Esophagus mucosa (tissue), 1 donor: ENCODE data around the gene PRXL2A. TPM values are rescaled to one million over a fixed set of nuclear protein-coding genes. Genes with fewer than 3 reads are reported as not detected.

ENCODE experiments used
- ATAC-seq: fragments of 200-7000 bp; cut with Tn5 transposase; one replicate; pipeline ENCODE4 v1.9.1; 2020
- total RNA-seq: library from RNA; stranded (reverse); gene quantifications from one replicate; pipeline ENCODE4 v1.2.4, GENCODE V29; 2023
- donor health status: DM: yes; HTN: yes; CAD: no.

The PRXL2A gene
- total RNA-seq, 1 donor from 2014 or later = 209 TPM

DNA sequence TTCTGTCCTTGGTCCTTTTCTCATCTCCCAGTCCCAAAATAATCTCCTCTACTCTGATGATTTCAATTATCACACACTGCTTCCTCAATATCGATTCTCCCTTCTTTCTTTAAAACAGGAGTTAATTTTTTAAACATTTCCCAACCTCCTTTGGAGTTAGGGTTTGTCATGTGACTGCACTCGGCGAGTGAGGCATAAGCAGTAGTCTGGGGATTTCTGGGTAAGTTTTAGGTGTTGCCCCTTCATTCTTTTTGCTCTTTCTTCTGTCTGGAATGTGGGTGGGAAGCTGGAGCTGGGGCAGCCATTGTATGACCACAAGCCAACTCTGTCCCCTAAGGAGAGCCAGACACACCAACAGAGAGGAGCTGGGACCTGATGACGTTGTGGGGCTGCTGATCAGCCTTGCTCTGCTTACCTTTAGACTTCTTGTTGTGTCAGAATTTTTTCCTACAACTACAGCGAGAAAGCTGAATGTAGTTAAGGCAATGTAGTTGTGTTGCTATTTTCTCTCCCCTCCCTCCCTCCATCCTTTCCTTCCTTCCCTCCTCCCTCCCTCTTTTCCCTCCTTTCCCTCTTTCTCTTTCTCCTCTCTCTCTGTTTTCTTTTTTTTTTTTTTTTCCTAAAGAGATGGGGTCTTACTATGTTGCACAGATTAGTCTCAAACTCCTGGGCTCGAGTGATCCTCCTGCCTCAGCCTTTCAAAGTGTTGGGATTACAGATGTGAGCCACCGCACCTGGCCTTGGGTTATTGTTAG, 39.3 kb downstream of the PRXL2A start:
- no peak for ATAC-seq

DNA sequence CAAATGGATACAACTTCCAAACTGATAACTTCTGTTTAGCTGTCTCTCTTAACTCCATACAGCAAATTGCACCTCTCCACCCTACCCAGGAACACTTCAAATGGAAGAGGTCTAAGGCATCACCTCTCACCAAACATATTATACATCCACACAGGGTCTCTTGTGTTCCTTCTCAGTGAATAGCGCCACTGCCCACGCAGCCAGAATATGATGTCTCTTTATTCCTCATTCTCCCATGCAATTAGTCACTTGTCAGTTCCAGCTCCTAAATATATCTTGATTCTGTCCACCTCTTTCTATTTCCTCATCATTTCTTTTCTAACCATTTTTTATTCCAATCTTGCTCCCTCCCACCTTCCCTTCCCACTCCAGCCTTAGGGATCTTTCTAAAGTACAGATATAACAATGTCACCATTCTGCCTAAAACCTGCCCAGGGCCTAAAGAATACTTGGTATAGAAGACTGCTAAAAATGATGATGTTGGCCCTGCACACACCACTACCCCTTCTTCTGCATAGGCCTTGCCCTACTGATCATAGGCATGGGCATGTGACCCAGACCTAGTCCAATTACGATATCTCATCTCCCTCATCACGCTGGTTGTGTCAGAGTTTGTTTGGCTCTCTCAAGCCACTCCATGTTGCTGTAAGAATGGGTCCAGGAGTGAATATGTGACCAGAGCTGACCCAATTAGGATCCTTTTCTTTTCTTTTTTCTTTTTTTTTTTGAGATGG, 40.0 kb downstream of the PRXL2A start:
- no peak for ATAC-seq

DNA sequence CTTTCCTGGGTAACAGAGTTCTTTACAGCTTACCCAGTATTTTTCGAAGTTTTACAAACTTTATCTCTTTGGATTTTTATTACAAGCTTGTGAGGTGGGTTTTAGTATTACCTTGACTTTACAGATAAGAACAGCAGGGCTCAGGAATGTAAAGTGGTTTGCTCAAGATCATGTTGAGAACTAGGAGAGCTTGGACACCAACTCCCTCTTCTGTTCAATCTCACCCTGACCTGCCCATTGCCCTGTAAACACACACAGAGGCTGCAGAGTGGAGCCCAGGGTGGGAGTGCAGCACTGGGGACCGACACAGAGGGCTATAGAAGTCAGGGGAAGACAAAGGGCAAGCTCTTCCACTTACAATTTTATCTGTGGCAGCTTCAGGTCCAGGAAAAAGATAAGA, 41.2 kb downstream of the PRXL2A start:
- ATAC-seq = no peak

DNA sequence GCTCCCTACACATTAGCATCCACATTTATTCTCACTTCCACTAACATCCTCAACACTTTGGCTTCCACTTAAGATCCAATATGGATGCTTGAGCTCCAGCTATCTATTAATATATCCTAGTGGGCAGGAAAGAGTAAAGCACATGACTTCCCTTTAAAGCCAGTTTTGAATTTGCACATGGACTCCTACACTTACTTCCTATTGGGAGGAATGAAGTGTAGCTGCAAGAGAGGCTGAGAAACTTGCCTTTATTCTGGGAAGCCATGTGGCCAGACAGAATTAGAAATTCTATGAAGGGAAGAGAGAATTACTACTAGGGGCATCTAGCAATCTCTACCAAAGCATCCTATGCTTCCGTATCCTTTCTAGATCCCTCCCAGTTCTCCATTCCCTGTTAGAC, 42.8 kb downstream of the PRXL2A start:
- ATAC-seq = no peak

DNA sequence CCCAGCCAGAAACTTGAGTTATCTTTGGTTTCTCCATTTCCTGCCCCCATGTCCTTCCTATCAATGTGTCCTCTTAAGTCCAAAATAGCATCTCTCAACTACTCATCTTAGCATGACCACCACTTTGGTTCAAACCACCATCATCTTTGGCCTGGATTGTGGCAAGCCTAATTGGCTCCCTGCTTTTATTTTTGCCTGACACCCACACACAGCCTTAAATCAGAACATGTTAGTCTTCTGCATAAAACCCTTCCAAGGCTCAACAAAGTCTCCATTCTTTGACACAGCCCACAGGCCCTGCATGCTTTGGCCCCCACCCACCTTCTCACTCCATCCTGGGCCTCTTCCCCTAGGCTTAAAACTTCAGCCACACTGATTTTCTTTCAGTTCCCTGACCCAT, 43.7 kb downstream of the PRXL2A start:
- no peak for ATAC-seq

DNA sequence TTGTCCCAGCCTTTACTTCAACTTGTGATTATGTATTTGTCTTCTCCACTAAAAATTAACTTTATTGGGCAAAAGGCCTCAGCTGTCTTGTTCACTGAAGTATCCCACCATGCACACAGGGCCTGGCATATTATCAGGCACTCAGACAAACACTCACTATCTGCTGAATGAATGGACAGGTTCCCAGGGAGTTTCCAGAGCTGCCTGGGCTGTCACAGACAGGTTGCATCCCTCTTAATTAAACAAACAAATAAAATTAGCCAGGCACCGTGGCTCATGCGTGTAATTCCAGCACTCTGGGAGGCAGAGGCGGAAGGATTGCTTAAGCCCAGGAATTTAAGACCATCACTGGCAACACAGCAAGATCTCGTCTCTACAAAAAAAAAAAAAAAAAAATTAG, 44.3 kb downstream of the PRXL2A start:
- ATAC-seq = no peak

DNA sequence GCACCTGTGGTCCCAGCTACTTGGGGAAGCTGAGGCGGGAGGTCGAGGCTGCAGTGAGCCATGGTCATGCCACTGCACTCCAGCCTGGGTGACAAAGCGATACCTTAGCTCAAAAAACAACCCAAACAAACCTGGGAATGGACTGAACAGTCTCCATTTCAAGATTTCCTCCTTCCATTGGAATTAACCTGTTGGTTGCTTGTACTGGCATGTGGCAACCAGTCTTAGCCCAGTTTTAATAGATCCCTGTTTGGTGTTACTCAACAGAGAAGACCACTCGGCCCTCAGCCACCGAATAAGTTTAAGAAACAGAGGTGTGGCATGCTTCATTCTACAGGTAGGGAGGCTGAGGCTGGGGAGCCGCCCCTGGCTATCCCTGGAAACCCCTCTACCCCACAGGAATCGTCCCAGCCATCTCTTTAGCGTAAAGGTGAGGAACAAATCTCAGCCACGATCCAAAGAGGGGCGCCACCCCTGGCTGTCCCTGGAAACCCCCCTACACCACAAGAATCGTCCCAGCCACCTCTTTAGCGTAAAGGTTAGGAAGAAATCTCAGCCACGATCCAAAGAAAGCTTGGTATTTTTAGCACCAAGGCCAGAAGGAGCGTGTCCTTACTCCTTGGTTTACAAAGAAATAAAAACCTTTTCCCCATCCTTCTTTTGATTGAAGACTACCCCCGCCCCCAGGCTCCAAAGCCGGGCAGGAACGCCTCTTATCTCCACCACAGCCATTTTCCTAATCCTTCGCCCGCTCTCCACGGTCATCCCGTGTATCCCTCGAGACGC, 44.9 kb downstream of the PRXL2A start:
- no peak for ATAC-seq

DNA sequence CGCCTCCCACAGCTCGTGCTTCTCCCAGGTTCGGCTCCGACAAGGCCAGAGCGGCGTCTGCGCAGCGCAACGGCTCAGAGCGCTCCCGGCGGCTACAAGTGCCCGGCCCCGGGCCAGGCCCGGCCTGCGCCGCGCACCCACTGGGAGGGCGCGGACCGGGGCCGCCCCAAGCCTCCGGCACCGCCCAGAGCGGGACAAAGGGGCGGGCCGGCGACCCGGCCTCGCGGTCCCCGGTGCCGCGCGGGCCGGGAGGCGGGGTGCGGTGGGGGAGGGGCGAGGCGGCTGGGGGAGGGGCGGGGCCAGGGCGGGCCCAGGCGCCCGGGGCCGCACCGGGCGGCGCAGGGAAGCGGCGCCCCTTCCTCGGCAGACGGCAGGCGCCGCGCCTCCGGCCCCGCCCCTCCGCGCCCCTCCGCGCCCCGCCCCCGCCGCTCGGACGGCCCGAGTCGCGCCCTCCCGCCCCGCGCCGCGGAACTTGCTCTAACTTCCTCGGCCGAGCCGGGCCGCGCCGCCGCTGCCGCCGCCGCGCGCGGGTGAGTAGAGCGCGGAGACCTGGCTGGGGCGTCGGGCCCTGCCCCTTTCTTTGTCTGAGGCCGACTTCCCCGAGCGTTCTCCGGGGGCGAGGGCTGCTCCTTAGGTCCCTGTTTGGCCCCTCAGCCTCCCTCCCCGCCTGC, 45.6 kb downstream of the PRXL2A start, which contains the start of gene TSPAN14:
TSS of gene TSPAN14 (plus strand) at position 469 of the 671 bp plus-strand sequence. CDS start 34,924 bp downstream, outside the sequence.
- peak; percentile 82 for ATAC-seq

DNA sequence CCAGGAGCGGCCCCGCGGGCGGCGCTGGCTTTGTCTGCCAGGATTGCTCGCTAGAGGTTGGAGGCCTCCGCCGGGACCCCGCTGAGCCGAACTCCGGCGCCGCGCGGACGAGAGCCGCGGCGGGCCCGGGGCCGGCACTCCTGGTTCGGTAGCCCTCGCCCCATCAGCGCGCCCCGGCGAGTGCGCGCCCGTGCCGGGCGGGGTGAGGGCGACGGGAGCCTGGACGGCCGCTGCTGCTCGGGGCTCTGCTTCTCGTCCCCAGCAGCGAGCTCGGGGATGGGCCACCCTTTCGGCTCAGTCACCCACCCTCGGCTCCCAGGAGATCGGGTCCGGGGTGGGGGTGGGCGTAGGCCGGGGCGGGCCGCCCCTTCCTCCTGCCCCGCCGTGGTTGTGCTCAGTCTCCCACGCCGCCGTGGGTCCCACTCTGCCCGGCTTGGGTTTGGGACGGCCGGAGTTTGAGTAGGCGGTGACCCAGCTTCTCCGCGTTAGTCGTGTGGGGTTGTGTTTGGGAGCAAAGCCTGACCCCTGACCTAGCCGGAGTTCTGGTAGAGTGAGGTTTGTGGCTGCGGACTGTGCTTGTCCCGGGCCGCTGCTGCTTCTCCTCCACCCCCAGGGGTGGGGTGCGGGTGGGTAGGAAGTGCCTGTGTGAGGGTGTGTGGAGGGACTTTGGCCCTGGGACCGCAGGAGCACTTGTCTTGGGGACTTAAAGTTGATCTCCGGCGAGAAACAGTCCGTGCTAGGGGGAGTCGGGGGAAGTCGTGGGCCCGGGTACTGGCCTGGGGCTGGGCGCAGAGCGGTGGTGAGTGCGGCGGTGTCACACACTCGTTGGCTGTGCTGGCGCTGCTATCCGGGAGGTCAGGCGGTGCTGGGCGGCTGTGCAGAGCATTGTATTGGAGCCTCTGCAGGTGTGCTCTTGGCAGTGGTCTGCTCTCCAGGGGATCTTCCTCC, 46.4 kb downstream of the PRXL2A start:
- peak; percentile 22 for ATAC-seq

DNA sequence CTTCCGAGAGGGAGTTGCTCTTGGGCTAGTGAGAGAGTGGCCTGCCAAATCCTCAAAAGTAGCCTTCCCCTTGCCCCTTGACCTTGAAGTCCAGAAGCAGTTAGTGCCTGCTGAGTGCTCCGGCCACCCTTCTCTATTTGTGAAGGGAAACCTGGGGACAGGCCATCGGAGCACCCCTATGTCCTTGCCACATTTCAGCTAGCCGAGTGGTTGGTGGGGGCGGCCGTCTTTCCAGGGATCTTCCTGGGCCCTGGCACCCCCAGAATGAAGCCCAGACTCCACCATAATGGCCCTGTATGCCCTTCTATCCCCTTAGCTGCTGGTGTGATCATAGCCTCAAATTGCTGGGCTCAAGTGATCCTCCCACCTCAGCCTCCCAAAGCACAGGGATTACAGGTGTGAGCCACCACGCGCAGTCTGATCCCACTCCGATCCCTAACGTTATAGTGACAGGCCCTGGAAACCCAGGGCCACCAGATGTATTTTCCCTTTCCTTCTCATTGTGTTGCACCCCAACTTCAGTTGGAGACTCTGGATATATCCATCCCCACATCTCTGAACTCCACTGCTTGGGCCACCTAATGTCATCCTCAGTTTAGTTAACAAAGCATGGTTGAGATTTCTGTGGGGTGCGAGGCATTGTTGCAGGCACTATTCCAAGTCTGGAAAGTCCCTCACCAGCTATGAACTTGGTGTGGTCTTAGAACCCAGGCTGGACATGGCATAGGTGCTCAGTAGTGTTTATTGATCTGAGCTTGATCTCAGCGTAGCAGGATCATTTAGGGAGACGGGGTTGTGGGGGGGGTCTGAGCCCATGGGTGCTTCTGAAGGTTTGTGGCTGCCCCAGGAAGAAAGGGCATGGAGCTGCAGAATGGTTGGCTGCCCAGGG, 47.4 kb downstream of the PRXL2A start:
- no peak for ATAC-seq

DNA sequence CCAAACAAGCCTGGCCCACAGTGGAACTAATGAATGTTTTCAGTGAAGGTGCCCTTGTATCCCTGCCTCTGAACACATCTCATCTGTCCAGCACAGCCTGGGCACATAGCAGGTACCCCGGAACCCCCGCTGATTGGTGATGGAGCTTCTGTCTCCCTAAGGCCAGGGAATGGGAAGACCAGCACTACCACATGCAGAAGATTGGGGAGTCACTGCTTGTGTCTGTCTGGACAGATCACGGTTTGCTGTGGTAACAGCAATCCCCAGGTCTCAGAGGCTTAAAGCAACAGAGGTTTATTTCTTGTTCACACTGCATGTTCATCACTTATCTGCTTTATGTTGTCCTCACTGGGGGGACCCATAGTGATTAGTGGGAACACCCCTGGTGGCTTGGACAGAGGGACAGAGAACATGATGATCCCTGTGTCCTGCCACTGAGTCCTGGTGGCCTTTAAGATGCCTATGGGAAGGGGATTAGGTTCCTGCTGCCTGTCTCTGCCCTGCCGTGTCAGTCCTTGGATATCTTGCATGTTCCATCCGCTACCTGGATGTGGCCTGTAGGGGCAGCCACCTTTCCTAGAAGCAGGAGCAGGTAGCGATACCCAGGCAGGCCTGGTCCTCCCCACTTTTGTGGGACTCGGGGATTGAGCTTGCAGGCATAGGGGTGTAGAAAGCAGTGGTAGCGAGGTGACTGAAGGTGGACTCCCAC, 49.4 kb downstream of the PRXL2A start:
- no peak for ATAC-seq

DNA sequence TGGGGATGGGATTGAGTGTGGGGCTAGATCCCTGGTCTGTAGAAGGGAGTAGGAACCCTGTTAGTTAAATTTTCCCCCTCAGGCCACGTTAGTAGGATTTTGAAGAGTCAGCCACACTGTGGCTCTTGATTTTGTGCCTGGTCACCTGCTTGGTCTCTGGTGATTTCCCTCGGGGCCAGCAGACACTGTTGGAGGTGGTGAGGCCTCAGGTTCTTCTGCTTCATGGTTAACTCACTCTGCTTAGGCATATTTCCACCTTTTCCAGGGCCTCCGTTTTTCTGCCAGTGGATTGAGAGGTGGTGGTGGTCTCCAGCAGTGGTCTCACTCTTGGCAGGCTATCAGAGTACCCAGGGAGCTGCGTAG, 49.9 kb downstream of the PRXL2A start:
- ATAC-seq = no peak

DNA sequence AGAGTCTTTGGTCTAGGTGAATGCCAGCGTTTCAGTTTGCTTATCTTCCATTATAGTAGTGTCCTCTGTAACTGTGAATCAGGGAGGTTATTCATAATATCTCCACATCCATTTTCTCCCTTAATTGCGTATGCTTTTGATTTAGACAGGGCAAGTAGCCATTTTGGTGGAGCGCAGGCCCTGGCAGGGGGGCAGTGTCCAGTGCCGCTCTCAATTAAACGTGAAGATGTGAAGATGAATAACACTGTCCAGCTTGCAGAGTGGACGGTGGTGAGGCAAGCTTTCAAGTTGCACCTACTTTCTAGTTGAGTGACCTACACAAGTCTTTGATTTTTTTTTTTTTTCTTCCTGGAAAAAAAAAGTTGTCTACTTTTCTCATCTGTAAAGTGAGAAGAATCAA, 50.3 kb downstream of the PRXL2A start:
- no peak for ATAC-seq

DNA sequence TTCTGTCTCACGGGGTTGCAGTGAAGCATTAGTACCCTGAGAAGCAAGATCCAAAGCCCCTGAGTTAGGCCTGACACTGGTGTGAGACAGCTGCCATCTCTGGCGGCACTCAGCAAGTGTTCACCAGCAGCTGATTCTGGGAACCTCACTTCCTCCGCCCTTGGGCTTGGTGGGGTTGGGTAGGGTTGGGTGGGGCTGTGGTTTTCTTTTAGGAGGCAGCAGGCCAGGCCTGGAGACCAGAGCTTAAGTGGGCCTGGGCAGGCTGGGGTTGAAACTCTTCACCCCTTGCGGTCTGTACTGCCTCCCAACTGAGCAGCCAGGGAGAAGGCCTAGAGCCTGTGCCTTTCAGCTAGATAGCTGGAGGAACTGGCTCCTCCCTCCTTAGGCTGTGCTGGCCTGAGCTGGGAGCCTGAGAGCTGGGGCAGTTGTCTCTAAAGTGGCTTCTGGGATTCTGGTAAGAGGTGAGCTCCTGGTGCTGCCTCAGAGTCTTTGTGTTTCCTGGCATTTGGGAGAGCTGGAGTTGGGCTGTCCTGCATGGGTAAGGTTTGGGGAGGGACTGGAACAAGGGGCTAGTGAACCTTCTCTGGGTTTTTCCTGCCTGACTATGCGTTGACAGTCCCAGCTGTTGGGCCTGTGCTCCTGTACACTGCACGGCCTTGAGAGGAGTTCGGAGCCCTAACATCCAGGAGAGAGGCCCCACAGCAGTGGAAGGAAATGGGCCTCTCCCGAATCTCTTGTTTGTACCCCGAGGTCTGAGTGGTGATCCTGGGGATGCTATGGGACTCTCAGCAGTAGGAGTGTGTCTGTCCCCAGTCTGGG, 50.9 kb downstream of the PRXL2A start:
- ATAC-seq = peak; percentile 41

DNA sequence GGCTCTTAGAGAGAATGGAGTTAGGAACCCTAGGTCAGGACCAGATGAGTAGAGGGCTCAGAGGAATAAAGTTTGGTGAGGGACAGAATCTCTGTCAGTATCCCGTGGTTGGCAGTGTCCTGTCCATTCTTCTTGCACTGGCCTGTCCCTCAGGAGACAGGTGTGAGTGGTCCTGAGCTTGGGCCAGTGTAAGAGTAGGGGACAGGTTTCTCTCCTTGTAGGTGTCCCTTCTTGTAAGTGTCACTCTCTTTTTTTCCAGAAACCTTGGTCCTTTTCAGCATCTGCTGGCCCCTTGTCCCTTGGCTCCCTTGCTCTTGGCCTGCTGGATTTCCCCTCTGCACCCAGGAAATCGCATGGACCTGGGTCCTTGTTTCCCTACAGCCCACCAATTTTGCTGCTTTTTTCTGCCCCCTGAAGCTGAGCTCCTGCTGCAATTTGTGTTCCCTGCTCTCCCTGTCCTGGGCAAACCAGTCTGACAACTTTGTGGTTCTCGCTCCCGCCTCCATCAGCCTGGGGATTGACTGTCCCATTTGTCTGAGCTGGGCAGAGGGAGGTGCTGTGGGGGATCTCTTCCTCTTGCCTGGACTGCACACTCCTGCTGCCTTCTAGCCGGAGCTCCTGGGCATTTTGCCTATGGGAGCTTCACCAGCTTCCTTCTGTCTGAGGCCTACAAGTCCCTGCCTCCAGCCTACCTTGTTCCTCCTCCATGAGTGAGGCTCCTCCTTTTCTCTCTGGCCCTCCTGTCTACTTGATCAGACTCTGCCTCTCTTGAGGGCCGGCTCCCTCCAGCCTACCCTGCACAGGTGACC, 52.3 kb downstream of the PRXL2A start:
- peak; percentile 86 for ATAC-seq

DNA sequence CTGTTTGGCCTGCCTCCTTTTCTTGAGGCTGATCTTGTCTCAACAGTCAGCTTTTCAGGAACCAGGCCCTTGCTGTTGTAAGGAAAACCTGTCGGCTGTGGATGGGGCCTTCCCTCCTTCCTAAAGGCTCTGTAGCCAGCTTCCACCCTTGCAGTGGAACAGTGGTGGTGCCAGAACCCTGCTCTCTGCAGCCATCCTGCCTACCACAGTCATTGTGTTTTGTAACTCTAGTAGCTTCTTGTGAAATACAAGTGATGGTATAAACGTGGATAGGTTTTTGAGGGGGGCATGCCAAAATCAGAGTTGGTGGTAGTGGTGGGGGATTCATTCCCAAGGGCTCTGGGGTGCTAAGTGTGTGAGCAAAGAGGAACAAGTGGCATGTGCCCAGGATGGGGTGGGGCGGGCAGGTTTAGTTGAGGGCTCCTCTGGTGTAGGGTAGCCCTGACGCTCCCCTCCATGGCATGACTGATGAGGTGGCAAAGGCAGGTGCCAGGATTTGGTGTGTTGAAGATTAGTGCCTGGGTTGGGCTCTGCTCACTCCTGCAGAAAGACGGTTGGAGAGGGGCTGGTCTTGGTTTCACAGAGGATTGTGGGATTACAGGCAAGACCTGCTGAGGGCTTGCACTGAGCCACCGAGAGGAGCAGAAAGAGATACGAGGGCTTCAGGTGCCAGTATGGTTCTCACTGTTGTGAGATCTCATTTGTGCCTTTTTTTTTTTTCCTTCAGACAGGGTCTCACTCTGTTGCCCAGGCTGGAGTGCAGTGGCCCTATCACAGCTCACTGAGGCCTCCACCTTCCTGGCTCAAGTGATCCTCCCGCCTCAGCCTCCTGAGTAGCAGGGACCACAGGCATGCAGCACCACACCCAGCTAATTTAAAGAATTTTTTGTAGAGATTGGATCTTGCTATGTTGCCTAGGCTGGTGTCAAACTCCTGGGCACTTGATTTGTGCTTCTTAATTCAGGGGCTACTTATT, 53.1 kb downstream of the PRXL2A start:
- peak; percentile 80 for ATAC-seq
